Esophagus mucosa (tissue), 1 donor: ENCODE results near the gene SLC25A43. TPM values are rescaled to one million over a fixed set of nuclear protein-coding genes. Genes with fewer than 3 reads are reported as not detected.
A peak's percentile ranks its signal among the peaks of the same experiment; 100 is the strongest.
"Not testable (repeated sequence)": the region's sequence is repeated elsewhere in the genome, so short reads cannot be mapped to it uniquely, and the experiment has no call there.

Experiments
- ATAC-seq: fragments of 200-7000 bp; cut with Tn5 transposase; one replicate; pipeline ENCODE4 v1.9.1; 2020
- total RNA-seq: library from RNA; stranded (reverse); gene quantifications from one replicate; pipeline ENCODE4 v1.2.4, GENCODE V29; 2023
- donor health status: DM: yes; HTN: yes; CAD: no.

Gene SLC25A43
- total RNA-seq, 1 donor from 2014 or later, result 25.4 TPM

GRCh38 chrX:119468551-119469312, 69.6 kb downstream of the SLC25A43 start:
- ATAC-seq, result peak; percentile 91

GRCh38 chrX:119469313-119469635, 70.1 kb downstream of the SLC25A43 start:
- ATAC-seq, result no peak

- ATAC-seq, result no peak
Measured at GRCh38 chrX:119474615-119475388, 75.7 kb downstream of the SLC25A43 start.

GRCh38 chrX:119475389-119476101, 76.4 kb downstream of the SLC25A43 start:
- peak; percentile 33 for ATAC-seq

- no peak for ATAC-seq
Measured at GRCh38 chrX:119477812-119478232, 78.7 kb downstream of the SLC25A43 start.

GRCh38 chrX:119478504-119478903, 79.4 kb downstream of the SLC25A43 start:
- no peak for ATAC-seq

GRCh38 chrX:119479845-119480244, 80.7 kb downstream of the SLC25A43 start:
- ATAC-seq, result peak; percentile 86

- ATAC-seq, result peak; percentile 57
Measured at GRCh38 chrX:119481323-119481801, 82.2 kb downstream of the SLC25A43 start.

- peak; percentile 3 for ATAC-seq
Measured at GRCh38 chrX:119482041-119482440, 82.9 kb downstream of the SLC25A43 start.

GRCh38 chrX:119482481-119483480, 83.6 kb downstream of the SLC25A43 start:
- peak; percentile 67 for ATAC-seq

- no peak for ATAC-seq
Measured at GRCh38 chrX:119486745-119487144, 87.6 kb downstream of the SLC25A43 start.

- ATAC-seq, result not testable (repeated sequence)
Measured at GRCh38 chrX:119487766-119488165, 88.6 kb downstream of the SLC25A43 start.

- peak; percentile 53 for ATAC-seq
Measured at GRCh38 chrX:119488749-119489148, 89.6 kb downstream of the SLC25A43 start.

GRCh38 chrX:119489212-119490074, 90.3 kb downstream of the SLC25A43 start:
- ATAC-seq, result no peak

- ATAC-seq, result peak; percentile 76
Measured at GRCh38 chrX:119492463-119492862, 93.3 kb downstream of the SLC25A43 start.

GRCh38 chrX:119493851-119494495, 94.8 kb downstream of the SLC25A43 start:
- ATAC-seq, result peak; percentile 75

- ATAC-seq, result peak; percentile 30
Measured at GRCh38 chrX:119495734-119496726, 96.9 kb downstream of the SLC25A43 start.

- ATAC-seq, result no peak
Measured at GRCh38 chrX:119497185-119497584, 98.0 kb downstream of the SLC25A43 start.
